Vagina (tissue), 2 donors: ENCODE data around the gene TRMT44.

Experiments
- POLR2A ChIP-seq, 2 donors: fragments of 450-650 bp; IDR thresholded peaks; one replicate each; pipeline ENCODE4 v1.6.1; 2017; ENCODE audit warnings: antibody characterized with exemption in 2 of 2, mild to moderate bottlenecking in 2 of 2, moderate library complexity in 2 of 2
- TF ChIP-seq, protein P1 (sequence below), 3 experiments: fragments of 450-650 bp in 2 of 3; fragments of 200-600 bp in 1 of 3; sonication (generic) in 1 of 3; IDR thresholded peaks; one replicate each; pipeline ENCODE4 v1.5.1; 2017 to 2019; ENCODE audit warnings: antibody characterized with exemption in 3 of 3, mild to moderate bottlenecking in 2 of 3, moderate library complexity in 2 of 3

GRCh38 chr4:8395504-8396296 is 44.9 kb upstream of the TRMT44 start:
- TF ChIP-seq, protein P1, sequence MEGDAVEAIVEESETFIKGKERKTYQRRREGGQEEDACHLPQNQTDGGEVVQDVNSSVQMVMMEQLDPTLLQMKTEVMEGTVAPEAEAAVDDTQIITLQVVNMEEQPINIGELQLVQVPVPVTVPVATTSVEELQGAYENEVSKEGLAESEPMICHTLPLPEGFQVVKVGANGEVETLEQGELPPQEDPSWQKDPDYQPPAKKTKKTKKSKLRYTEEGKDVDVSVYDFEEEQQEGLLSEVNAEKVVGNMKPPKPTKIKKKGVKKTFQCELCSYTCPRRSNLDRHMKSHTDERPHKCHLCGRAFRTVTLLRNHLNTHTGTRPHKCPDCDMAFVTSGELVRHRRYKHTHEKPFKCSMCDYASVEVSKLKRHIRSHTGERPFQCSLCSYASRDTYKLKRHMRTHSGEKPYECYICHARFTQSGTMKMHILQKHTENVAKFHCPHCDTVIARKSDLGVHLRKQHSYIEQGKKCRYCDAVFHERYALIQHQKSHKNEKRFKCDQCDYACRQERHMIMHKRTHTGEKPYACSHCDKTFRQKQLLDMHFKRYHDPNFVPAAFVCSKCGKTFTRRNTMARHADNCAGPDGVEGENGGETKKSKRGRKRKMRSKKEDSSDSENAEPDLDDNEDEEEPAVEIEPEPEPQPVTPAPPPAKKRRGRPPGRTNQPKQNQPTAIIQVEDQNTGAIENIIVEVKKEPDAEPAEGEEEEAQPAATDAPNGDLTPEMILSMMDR (IDR thresholded peaks at IDR 0.05), result no peak
- TF ChIP-seq POLR2A (IDR thresholded peaks at IDR 0.05), result no peak
